Dendritic cell treated with granulocyte-macrophage colony-stimulating factor and Interleukin-4, amounts not matched to agents 40 ng/mL and 50 ng/mL, for 4 days (primary cell): Measurements from ENCODE around the gene IGSF3.
"Not testable (repeated sequence)": the region's sequence is repeated elsewhere in the genome, so short reads cannot be mapped to it uniquely, and the experiment has no call there.

Source experiments
- H3K27ac Mint-ChIP-seq: one replicate; pipeline ENCODE4 v1.8.0; 2022; ENCODE audit warnings: mild to moderate bottlenecking, mixed read lengths
- H3K27me3 Mint-ChIP-seq: one replicate; pipeline ENCODE4 v1.8.0; 2022; ENCODE audit warnings: mild to moderate bottlenecking, mixed read lengths
- H3K36me3 Mint-ChIP-seq: one replicate; pipeline ENCODE4 v1.8.0; 2022; ENCODE audit warnings: low read depth, mixed read lengths
- H3K4me1 Mint-ChIP-seq: one replicate; pipeline ENCODE4 v1.8.0; 2022; ENCODE audit warnings: low read depth, mixed read lengths
- H3K4me3 Mint-ChIP-seq: one replicate; pipeline ENCODE4 v1.8.0; 2022; ENCODE audit warnings: mild to moderate bottlenecking, moderate library complexity, mixed read lengths
- H3K9me3 Mint-ChIP-seq: one replicate; pipeline ENCODE4 v1.8.0; 2022; ENCODE audit warnings: mixed read lengths
- intact Hi-C: fragments of 100-400 bp; cut with micrococcal nuclease; formaldehyde crosslinking; loops from one replicate; pipeline ENCODE4 v1.15.0; 2022

Gene IGSF3

DNA sequence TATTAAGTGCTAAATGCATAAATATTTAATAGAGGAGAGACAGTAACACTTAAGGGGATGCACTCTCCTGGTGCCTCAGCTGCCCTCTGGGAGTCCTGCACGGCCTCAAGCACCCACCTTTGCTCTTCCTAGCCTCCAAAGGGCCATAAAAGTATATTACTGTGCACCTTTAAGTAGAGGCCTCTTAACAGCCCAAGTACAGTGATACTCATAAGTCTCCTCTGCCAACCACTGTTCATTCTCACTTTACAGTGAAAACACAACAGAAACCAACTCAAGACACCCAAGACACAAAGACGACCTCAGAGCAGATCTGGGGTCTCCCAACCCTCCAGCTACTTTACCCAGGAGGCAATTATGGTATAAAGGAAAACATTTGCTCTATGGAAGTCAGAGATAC, 70.1 kb downstream of the IGSF3 start:
- peaks cover 34% of the 10 kb centered on the region for H3K4me1 Mint-ChIP-seq
- intact Hi-C loops, H3K27me3 Mint-ChIP-seq, H3K36me3 Mint-ChIP-seq, H3K9me3 Mint-ChIP-seq, H3K4me3 Mint-ChIP-seq, H3K27ac Mint-ChIP-seq: not testable (repeated sequence)

DNA sequence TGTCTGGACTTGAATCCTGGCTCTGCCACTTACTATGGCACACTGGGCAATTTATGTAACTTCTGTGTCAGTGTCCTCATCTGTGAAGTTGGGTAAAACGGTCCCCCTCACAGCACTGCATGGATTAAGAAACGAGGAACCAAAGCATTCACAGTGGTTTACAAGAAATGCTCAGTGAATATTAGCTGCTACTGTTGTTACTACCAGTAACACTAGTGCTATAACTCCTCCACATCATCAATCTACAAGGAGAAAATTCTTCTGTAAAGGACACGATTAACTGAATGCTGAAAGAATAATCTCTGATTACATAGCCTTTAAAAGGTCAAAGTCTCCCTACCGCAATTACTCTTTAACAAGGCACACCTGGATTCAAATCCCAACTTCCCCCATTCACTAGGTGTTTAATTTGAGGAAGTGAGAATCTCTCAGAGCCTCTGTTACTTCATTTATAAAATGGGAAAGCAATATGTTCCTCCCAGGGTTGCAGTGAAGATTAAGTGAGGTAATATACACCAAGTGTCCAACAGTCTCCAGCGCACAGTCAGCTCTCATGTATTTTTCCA, 70.7 kb downstream of the IGSF3 start:
- not testable (repeated sequence) for H3K9me3 Mint-ChIP-seq, H3K27me3 Mint-ChIP-seq
- peak overlapping the region; percentile 66 for H3K27ac Mint-ChIP-seq

DNA sequence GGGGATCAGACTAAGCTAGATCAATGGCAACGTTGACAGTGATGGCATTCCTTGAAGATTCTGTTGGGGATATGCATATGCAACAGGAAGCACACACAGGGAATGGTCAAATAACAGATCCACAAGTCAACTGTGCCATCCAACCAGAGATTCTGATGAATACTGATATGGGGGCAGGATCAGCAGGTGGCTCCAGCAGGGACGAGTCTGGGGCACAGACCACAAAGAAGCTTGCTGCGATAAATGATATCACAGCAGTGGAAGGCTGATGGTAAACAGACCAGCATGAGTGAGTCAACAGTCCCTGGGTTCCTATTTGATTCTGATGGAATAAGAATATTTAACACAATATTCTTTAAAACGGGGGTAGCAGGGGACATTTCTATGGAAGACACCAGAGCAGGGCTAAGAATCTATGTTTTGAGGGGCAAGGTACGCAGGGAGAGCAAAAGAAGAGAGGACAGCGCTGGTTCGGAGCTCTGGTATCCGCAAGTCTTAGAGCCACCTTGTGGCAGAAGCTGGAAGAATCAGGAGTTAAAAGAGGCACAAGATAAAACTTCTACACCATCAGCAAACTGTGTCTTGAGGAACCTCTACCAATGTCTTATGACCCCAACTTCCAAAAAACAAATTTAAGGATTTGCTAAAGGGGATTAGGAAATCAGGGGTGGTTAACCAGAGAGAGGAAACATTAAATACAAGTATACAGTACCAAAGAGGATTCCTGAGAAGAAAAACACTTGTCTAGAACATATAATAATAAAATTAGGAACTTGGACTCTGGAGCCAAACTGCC, 71.4 kb downstream of the IGSF3 start:
- H3K9me3 Mint-ChIP-seq, H3K27me3 Mint-ChIP-seq, H3K36me3 Mint-ChIP-seq: not testable (repeated sequence)
- peak overlapping the region; percentile 66 for H3K27ac Mint-ChIP-seq
- peak overlapping the region; percentile 59 for H3K4me3 Mint-ChIP-seq
- H3K4me1 Mint-ChIP-seq = peaks cover 34% of the 10 kb centered on the region
- intact Hi-C loops = loop anchor here (1.0 kb wide), 1 partner anchor 22 kb away; no protein-coding TSS in a partner anchor

More for the DNA sequence above, 70.7 kb downstream of the IGSF3 start:
- H3K4me3 Mint-ChIP-seq, H3K36me3 Mint-ChIP-seq: not testable (repeated sequence)
- H3K4me1 Mint-ChIP-seq = peaks cover 34% of the 10 kb centered on the region
- intact Hi-C loops = loop anchor here (1.0 kb wide), 1 partner anchor 23 kb away; no protein-coding TSS in a partner anchor

DNA sequence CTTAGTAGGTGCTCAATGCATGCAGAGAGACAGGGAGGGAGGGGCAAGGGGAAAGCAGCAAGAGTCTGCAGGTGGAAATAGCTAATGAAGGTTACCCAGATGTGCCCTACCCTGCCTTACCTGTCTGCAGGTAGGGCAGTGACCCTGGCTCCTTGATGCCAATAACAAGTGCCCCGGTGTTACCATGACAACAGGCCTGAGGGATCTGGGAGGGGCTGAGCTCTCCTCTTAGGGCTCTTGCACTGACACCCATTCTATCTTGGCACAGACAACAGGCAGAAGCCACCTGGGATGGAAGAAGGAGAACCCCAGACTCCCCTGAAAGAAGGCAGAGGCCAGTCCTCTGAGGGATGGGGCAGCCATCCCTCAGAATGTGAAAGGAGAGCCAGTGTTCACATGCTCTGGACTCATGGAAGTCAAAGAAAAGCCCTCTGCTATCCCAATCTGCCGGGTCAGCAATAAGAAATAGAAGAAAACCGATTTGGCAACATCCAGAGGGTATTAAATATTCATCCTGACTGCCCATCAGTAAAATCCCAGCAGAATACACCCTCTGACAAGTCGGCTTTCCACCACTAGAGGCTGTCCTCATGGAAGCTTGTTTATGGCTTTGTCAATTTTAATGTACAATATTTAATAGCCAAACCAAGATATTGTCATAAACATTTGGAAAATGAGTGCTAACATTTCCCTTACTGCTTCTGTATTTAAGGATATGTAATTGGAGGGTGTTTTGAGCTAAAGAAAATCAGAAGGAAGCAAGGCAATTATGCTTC, 72.3 kb downstream of the IGSF3 start:
- H3K27me3 Mint-ChIP-seq, H3K36me3 Mint-ChIP-seq, intact Hi-C loops, H3K4me3 Mint-ChIP-seq, H3K27ac Mint-ChIP-seq, H3K9me3 Mint-ChIP-seq: not testable (repeated sequence)
- peaks cover 37% of the 10 kb centered on the region for H3K4me1 Mint-ChIP-seq

DNA sequence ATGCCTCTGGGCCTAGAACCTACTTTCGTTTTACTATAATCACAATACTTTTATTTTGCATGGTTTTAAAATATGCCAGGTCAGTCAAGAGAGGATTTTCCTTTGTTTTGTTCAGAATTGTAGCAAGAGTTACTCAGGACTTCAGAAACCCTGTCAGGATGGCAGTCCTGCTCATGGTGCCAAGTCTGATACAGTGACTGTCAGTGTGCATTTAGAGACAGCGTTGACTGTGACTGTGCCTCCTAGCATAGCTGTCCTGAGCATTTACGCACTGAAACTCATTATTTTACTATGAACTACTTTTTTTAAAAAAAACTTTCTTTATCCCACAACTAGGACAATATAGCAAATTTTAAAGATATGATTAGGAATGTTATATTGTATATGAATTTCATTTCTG, 73.6 kb downstream of the IGSF3 start:
- H3K36me3 Mint-ChIP-seq, H3K9me3 Mint-ChIP-seq, intact Hi-C loops, H3K4me3 Mint-ChIP-seq, H3K27ac Mint-ChIP-seq, H3K27me3 Mint-ChIP-seq: not testable (repeated sequence)
- peaks cover 38% of the 10 kb centered on the region for H3K4me1 Mint-ChIP-seq

DNA sequence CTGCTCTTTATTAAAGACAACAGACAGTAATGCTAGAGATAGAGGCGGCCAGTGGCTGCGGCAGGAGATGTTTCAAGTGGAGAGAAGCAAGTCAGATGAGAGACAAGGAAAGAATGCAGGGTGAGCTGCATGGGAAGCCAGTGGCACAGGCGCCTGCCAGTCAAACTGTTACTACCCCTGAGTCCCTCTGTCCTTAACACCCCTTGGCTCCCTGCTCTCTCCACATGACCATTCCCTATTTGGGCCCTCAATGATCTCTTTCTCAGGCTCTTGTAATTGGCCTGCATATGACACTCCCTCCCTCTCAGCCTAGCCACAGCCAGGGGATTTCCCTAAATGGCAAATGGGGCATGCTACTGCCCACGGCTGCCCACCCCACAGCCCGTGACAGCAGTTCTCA, 74.1 kb downstream of the IGSF3 start:
- intact Hi-C loops, H3K27me3 Mint-ChIP-seq, H3K4me3 Mint-ChIP-seq, H3K9me3 Mint-ChIP-seq, H3K27ac Mint-ChIP-seq, H3K36me3 Mint-ChIP-seq: not testable (repeated sequence)
- peaks cover 40% of the 10 kb centered on the region for H3K4me1 Mint-ChIP-seq

DNA sequence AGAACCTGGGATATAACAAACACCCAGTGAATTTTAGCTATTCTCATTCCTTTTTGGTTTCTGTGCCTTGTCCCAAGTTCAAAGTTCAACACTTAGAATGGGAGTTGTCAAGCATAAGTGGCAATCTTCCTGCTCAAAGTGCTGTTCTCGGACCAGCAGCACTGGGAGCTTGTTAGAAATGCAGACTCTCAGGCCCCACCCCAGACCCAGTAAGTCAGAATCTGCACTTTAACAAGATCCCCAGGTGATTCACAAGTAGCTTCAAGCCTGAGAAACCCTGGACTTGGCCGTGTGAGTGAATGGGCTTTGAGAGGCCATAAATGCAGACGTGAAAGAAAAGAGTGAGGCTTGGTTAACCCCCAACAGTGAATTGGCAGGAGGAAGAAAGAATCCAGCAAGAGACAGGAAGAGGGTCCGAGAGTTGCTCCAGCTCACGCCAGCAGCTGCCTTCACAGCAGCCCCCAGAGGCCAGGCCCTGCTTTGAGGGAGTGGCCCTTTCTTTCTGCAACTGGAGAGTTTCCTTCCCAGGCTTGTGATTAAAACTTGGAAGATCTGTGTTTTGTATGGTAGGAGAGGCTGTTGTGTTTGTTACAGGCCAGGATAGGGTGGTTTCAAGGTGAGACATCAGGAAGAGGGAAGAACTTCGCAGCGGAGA, 75.5 kb downstream of the IGSF3 start:
- H3K4me3 Mint-ChIP-seq, H3K27ac Mint-ChIP-seq, H3K27me3 Mint-ChIP-seq, intact Hi-C loops, H3K9me3 Mint-ChIP-seq, H3K36me3 Mint-ChIP-seq: not testable (repeated sequence)
- H3K4me1 Mint-ChIP-seq = peaks cover 47% of the 10 kb centered on the region

DNA sequence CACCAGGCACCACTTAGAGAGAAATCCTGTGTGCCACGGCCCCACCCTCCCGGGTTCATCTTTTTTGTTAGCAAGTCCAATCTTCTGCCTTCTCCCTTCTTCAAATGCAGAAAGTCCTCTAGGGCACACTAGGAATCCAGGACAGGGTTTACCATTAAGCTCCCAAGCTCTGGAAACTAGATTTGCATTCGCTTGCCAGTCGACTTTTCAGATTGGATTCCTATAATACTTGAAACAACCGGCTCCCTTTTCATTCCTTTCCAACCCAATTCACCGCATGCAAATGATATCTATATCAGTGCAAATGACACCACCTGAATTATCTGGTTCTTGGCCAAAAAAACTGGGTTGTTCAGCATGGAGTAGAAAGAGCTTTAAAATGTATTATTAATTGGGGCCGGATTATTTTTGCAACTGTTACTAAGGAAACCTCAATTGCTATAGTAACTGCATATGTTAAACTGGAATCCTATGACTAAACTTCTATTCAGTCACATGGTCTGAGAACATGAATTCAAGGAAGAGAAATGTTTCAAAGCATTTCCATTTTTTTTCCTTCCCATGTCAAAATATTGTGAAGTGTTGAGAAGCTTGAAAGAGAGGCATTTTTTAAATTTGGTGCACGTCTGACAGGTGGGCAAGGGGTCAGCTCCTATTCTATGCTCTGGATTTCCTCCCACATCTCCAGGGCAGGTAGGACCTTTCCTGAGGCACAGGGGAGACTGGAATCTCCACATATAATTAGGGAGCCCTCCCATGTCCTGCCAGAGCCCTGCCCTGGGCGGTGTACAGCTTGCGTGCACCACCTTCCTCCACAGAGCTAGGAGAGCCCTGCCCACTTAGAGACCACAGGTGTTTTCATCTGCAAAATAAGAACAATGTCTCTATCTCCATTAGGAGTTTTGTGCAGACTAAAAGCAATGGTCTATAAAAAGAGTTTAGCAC, 76.3 kb downstream of the IGSF3 start:
- H3K36me3 Mint-ChIP-seq, H3K27me3 Mint-ChIP-seq, intact Hi-C loops, H3K4me3 Mint-ChIP-seq, H3K9me3 Mint-ChIP-seq, H3K27ac Mint-ChIP-seq: not testable (repeated sequence)
- peaks cover 53% of the 10 kb centered on the region for H3K4me1 Mint-ChIP-seq

DNA sequence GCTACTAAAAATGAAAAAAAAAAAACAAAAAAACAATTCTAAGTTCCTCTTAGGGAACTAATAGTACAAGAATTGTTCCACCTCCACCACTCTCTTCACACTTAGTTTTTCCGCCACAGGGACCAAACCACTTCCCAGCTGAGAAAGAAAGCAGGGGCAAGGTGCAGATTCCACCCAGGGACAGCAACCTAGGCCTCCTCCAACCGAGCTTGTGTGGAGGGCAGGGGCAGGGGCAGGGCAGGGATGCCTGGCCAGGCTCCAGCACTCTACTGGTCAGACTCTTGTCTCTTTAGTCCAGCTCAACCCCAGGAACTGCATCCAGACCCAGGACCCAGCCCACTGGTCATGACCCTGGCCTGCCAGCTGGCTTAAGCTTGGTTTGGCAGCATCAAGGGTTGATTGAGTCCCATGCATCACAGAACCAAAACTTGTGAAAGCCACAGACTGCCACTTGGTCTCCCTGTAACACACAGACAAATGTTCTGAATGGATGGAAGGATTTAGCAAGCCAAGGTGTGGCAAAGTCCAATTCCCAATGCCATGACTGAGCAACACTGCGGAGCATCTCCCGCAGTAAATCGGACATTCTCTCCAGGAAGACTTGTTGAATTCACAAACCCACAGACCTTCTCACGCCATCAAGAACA, 77.1 kb downstream of the IGSF3 start:
- H3K9me3 Mint-ChIP-seq, H3K36me3 Mint-ChIP-seq, H3K4me3 Mint-ChIP-seq, intact Hi-C loops, H3K27me3 Mint-ChIP-seq: not testable (repeated sequence)
- Mint-ChIP-seq H3K27ac (peak overlapping the region; percentile 55), H3K4me1 (peaks cover 48% of the 10 kb centered on the region)

DNA sequence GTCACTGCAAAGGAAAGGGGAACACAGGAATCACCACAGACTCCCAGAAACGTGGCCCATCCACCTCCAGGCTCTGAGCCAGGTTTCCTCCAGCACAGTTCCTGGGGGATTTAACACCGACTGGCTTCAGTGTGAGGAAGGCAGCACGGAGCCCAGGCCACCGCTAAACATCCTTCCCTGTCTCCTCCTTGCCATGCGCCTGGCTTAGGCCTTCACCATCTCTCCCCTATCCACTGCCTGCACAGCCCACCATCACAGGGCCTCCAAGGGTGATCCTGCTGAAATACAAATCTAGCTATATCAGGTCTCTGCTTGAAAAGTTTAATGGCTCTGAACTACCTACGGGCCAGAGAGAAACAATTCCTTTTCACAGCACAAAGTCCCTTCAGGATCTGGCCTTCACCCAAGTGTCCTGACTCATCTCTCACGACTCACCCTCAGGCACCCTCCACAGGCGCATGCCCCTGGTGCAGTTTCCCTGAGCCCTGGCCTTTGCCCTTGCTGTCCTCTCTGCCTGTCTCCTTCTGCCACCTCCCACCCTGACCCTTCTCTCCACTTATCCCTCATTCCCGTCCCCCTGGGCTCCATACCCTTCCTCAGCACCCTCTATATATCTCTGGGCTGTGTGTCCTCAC, 78.3 kb downstream of the IGSF3 start:
- Mint-ChIP-seq H3K4me1 (peaks cover 43% of the 10 kb centered on the region), H3K27ac (peak overlapping the region; percentile 55)
- H3K9me3 Mint-ChIP-seq, H3K27me3 Mint-ChIP-seq, intact Hi-C loops, H3K36me3 Mint-ChIP-seq, H3K4me3 Mint-ChIP-seq: not testable (repeated sequence)

DNA sequence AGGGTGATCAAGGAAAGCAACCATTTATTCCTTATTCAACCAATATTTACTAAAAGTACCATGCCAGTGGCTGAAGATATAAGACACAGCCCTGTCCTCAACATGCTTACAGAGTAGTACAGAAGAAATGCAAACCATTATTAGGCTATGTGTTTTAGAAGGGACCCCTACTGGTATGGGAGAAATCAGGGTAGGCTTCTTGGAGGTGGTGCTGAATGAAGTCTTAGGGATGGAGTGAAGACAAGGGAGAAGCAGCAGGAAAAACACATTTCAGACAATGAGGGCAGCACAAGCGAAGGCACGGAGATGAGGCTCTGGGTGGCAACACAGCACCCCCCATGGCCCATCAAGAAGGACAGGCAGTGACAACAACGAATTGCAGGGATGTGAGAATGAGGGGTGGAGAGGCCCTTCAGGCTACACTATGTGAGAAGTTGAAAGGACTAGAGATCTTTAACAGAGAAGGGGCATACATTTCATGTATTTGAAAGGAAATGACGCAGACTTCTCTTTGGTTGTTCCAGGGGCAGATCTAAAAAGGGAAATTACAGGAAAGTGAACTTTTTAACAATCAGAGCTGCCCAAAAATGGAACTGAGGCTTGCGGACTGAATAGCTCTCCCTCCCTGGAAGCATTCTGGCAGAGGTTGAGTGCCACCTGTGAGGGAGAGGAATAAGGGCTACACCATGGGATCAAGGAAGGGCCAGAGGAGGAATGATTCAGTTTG, 79.9 kb downstream of the IGSF3 start:
- Mint-ChIP-seq H3K4me1 (peaks cover 43% of the 10 kb centered on the region), H3K27me3 (peaks cover 4% of the 10 kb centered on the region), H3K27ac (peak overlapping the region; percentile 71), H3K9me3 (no peaks in the 10 kb centered on the region), H3K4me3 (peak overlapping the region; percentile 47), H3K36me3 (no peaks in the 10 kb centered on the region)
- intact Hi-C loops = no loop called here

DNA sequence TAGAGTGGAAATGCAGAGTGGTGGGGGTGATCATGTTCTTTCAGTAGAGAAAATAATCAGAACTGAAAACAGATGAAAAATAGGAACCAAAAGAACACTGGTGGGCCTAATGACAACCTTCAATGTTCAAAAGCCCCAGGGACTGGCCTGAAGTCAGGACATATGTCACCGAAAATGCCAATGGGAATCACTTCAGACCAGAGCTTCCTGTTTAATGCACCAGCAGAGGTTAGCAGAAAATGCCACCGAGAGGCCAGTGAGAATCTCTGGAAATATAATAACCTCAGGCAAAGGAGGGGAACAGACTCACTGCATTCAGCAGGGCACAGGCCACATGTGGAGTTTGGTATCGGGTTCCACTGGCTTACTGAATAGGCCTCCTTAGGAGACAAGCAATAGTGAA, 80.8 kb downstream of the IGSF3 start:
- no peak overlapping the region for H3K4me3 Mint-ChIP-seq
- intact Hi-C loops = no loop called here
- peak overlapping the region; percentile 26 for H3K27ac Mint-ChIP-seq
- H3K4me1 Mint-ChIP-seq = peaks cover 43% of the 10 kb centered on the region
- H3K9me3 Mint-ChIP-seq = no peaks in the 10 kb centered on the region
- H3K27me3 Mint-ChIP-seq = peaks cover 4% of the 10 kb centered on the region
- H3K36me3 Mint-ChIP-seq = no peaks in the 10 kb centered on the region
